ENCODE results near the gene SATB2.
A peak's percentile ranks its signal among the peaks of the same experiment; 100 is the strongest.

Gene SATB2

DNA sequence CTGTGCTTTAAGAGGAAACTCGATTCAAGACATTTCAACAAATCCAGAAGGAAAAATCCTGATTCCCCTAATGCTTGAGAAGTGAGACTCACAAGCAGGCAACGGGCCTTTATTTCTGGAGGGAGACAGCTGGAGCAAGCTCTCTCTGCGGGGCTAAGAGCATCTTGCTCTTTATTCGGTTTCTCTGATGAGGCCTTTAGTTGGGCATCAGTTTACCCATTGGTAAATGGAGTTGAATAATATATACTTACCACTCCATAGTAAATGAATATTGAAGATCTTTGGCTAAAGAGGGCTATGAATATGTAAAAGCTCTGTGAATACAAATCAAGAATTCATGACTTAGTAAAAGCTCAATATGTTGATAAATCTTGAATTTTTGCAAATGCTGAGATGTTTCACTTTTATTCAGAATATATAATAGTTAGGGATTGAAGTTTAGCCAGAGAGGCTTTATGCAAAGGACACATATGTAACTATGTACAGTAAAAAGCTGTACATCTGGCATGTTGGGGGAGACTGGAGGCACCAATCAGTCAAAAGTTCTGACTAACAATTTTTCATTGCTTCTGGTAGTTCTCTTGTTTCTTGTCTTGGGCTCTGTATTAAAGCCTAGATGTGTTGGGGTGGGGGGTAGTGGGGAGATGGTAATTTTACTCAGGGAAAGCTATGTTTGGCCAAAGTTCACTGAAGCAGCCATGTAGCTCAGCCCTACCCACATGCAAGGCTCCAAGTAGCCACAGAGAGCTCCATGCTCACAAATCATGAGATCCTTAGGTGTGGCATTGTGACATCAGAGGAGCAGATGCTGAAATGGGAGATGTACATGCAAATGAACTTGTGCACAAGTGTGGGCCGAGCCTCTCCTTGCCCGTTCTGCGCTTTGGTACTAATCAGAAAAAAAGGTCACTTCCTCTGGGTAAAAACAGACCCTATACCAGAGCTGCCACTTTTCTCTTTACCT is 200.2 kb downstream of the SATB2 start:
- no peak for DNase-seq (ENCODE audit: low spot score)

GRCh38 chr2:199230091-199230490 is 227.6 kb downstream of the SATB2 start:
- no peak for DNase-seq (ENCODE audit: low spot score)

- peak; percentile 51 for DNase-seq (ENCODE audit: low spot score)
Observed at GRCh38 chr2:199228887-199229819, 228.6 kb downstream of the SATB2 start.

- no peak for DNase-seq (ENCODE audit: low spot score)
Observed at GRCh38 chr2:199223791-199224190, 233.9 kb downstream of the SATB2 start.

GRCh38 chr2:199220920-199221319 is 236.8 kb downstream of the SATB2 start:
- no peak for DNase-seq (ENCODE audit: low spot score)

DNA sequence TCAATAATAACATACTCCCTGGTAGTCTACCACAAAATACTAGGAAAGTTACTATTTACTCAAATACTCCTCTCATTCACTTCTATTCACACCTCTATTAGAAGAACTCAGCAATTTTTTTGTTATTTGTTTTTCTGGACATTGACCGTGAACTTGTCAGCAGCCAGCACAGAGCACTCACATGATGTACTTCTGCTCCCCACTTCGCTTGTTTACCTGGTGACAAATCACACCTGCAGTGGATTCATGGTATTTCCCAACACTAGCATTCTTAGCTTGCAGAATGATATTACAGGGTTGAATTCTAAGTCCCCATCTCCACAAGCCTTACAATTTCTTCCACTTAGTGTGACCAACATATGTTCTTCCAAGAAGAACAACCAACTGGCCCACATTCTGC is 238.2 kb downstream of the SATB2 start:
- no peak for DNase-seq (ENCODE audit: low spot score)

Data from hepatic stellate cell (primary cell).